Measurements from ENCODE around the gene KRTAP5-4.
"Not testable (repeated sequence)": the region's sequence is repeated elsewhere in the genome, so short reads cannot be mapped to it uniquely, and the experiment has no call there.

Gene KRTAP5-4

DNA sequence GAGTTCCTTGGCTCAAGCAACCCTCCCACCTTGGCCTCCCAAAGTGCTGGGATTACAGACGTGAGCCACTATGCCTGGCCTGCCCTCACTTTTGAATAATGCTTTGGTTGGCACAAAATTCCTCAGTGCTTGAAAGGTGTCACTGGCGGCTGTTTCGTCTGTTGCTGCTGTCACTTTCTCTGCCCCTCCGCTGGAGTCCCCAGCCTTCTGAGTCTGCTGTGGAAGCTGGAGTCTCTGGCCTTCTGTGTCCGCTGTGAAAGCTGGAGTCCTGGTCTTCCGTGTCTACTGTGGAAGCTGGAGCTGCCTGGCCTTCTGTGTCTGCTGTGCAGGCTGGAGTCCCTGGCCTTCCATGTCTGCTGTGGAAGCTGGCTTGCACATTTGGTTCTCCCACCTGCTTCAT, 31.9 kb downstream of the KRTAP5-4 start:
- Histone ChIP-seq H3K9me2 (replicated peaks; ENCODE audit: control insufficient read depth, low read length) (no peaks in the 10 kb centered on the region), H3K4me1 (ENCODE audit: control insufficient read depth, low read length) (peaks cover 15% of the 10 kb centered on the region), H3K9me3 (ENCODE audit: control insufficient read depth, insufficient read depth, low read length) (peaks cover 14% of the 10 kb centered on the region), H3K27me3 (ENCODE audit: control insufficient read depth, low read length) (peaks cover 8% of the 10 kb centered on the region), H3K4me3 (ENCODE audit: low read length) (peak overlapping the region; percentile 60; the same call in 1 of the 2 replicates), H3F3A (ENCODE audit: control insufficient read depth, insufficient read depth) (no peaks in the 10 kb centered on the region), H3K4me2 (ENCODE audit: low read length) (0 out of 2 replicates have a peak overlapping the region, but pooled peaks have one; percentile 66), H4K20me1 (ENCODE audit: control insufficient read depth, insufficient read depth, low read depth, low read length) (no peaks in the 10 kb centered on the region), H3K79me2 (ENCODE audit: control insufficient read depth, low read length) (no peaks in the 10 kb centered on the region), H3K27ac (ENCODE audit: low read depth, low read length) (peak overlapping the region; percentile 48; the same call in 1 of the 2 replicates), H3K36me3 (ENCODE audit: control insufficient read depth, low read length) (no peaks in the 10 kb centered on the region)
- TF ChIP-seq CTCF (IDR thresholded peaks at IDR 0.05; ENCODE audit: low read depth, low read length, poor library complexity, severe bottlenecking) (no peak), EZH2phosphoT487 (IDR thresholded peaks at IDR 0.05; ENCODE audit: borderline replicate concordance, low read length) (no peak)

GRCh38 chr11:1589191-1589963, 32.6 kb downstream of the KRTAP5-4 start:
- peak overlapping the region; percentile 48 for H3K27ac ChIP-seq (ENCODE audit: low read depth, low read length)

GRCh38 chr11:1586699-1587098, 35.2 kb downstream of the KRTAP5-4 start:
- Histone ChIP-seq H3K4me3 (ENCODE audit: low read length) (no peak overlapping the region), H3K4me1 (ENCODE audit: control insufficient read depth, low read length) (peaks cover 15% of the 10 kb centered on the region), H3K9me3 (ENCODE audit: control insufficient read depth, insufficient read depth, low read length) (peaks cover 14% of the 10 kb centered on the region), H3K27me3 (ENCODE audit: control insufficient read depth, low read length) (peaks cover 5% of the 10 kb centered on the region; the same call in 1 of the 2 replicates), H3K9me2 (replicated peaks; ENCODE audit: control insufficient read depth, low read length) (no peaks in the 10 kb centered on the region), H3F3A (ENCODE audit: control insufficient read depth, insufficient read depth) (no peaks in the 10 kb centered on the region), H4K20me1 (ENCODE audit: control insufficient read depth, insufficient read depth, low read depth, low read length) (no peaks in the 10 kb centered on the region), H3K79me2 (ENCODE audit: control insufficient read depth, low read length) (no peaks in the 10 kb centered on the region), H3K27ac (ENCODE audit: low read depth, low read length) (no peak overlapping the region), H3K36me3 (ENCODE audit: control insufficient read depth, low read length) (no peaks in the 10 kb centered on the region), H3K4me2 (ENCODE audit: low read length) (no peak overlapping the region)
- TF ChIP-seq CTCF (IDR thresholded peaks at IDR 0.05; ENCODE audit: low read depth, low read length, poor library complexity, severe bottlenecking) = no peak
- TF ChIP-seq EZH2phosphoT487 (IDR thresholded peaks at IDR 0.05; ENCODE audit: borderline replicate concordance, low read length) = no peak

More at GRCh38 chr11:1589191-1589963, 32.6 kb downstream of the KRTAP5-4 start:
- not testable (repeated sequence) for H4K20me1 ChIP-seq (ENCODE audit: control insufficient read depth, insufficient read depth, low read depth, low read length); H3K36me3 ChIP-seq (ENCODE audit: control insufficient read depth, low read length); H3K79me2 ChIP-seq (ENCODE audit: control insufficient read depth, low read length); H3K9me2 ChIP-seq (replicated peaks; ENCODE audit: control insufficient read depth, low read length); H3F3A ChIP-seq (ENCODE audit: control insufficient read depth, insufficient read depth); H3K27me3 ChIP-seq (ENCODE audit: control insufficient read depth, low read length)
- peaks cover 15% of the 10 kb centered on the region for H3K4me1 ChIP-seq (ENCODE audit: control insufficient read depth, low read length)
- H3K9me3 ChIP-seq (ENCODE audit: control insufficient read depth, insufficient read depth, low read length) = peaks cover 14% of the 10 kb centered on the region
- H3K4me3 ChIP-seq (ENCODE audit: low read length) = peak overlapping the region; percentile 60
- peak overlapping the region; percentile 66 for H3K4me2 ChIP-seq (ENCODE audit: low read length)

DNA sequence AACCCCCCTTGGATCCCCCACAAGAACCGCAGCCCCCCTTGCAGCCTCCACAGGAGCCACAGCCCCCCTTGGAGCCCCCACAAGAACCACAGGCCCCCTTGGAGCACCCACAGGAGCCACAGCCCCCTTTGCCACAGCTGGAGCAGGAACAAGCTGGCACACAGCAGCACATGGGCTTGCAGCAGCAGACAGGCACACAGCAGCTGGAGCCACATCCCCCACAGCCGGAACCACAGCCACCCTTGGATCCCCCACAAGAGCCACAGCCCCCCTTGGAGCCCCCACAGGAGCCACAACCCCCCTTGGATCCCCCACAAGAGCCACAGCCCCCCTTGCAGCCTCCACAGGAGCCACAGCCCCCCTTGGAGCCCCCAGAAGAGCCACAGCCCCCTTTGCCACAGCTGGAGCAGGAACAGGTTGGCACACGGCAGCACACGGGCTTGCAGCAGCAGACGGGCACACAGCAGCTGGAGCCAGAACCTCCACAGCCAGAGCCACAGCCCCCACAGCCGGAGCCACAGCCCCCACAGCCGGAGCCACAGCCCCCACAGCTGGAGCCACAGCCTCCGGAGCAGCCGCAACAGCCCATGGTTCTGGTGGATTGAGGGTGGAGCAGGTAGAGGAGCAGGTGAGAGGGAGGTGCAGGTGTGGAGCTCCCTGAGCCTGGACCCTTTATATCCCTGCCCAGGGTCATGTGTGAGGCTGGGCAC, 37.1 kb downstream of the KRTAP5-4 start, which contains the start of gene KRTAP5-1:
Gene KRTAP5-1, minus strand, starts transcription at position 623 of the 710 bp plus-strand sequence. Its CDS starts 34 bp downstream, at position 589.
- H3K36me3 ChIP-seq (ENCODE audit: control insufficient read depth, low read length); H3K27me3 ChIP-seq (ENCODE audit: control insufficient read depth, low read length); H3K79me2 ChIP-seq (ENCODE audit: control insufficient read depth, low read length); H3K4me3 ChIP-seq (ENCODE audit: low read length); H4K20me1 ChIP-seq (ENCODE audit: control insufficient read depth, insufficient read depth, low read depth, low read length); H3K27ac ChIP-seq (ENCODE audit: low read depth, low read length); H3K4me2 ChIP-seq (ENCODE audit: low read length); H3F3A ChIP-seq (ENCODE audit: control insufficient read depth, insufficient read depth); H3K9me2 ChIP-seq (replicated peaks; ENCODE audit: control insufficient read depth, low read length): not testable (repeated sequence)
- Histone ChIP-seq H3K9me3 (ENCODE audit: control insufficient read depth, insufficient read depth, low read length) (peaks cover 10% of the 10 kb centered on the region), H3K4me1 (ENCODE audit: control insufficient read depth, low read length) (peaks cover 14% of the 10 kb centered on the region)

GRCh38 chr11:1582909-1583308, 39.0 kb downstream of the KRTAP5-4 start:
- H3K79me2 ChIP-seq (ENCODE audit: control insufficient read depth, low read length); H3K27me3 ChIP-seq (ENCODE audit: control insufficient read depth, low read length); H3K9me3 ChIP-seq (ENCODE audit: control insufficient read depth, insufficient read depth, low read length); H3K27ac ChIP-seq (ENCODE audit: low read depth, low read length); H4K20me1 ChIP-seq (ENCODE audit: control insufficient read depth, insufficient read depth, low read depth, low read length); H3K4me2 ChIP-seq (ENCODE audit: low read length); H3K4me1 ChIP-seq (ENCODE audit: control insufficient read depth, low read length); H3K4me3 ChIP-seq (ENCODE audit: low read length); H3K9me2 ChIP-seq (replicated peaks; ENCODE audit: control insufficient read depth, low read length); H3K36me3 ChIP-seq (ENCODE audit: control insufficient read depth, low read length); H3F3A ChIP-seq (ENCODE audit: control insufficient read depth, insufficient read depth): not testable (repeated sequence)

All from DOHH2 (cell line).